HCT116 (cell line): ENCODE measurements around the gene P4HA2. TPM values are rescaled to one million over a fixed set of nuclear protein-coding genes. Genes with fewer than 3 reads are reported as not detected.

ENCODE experiments used
- ATAC-seq: fragments of 200-7000 bp; cut with Tn5 transposase; 2 replicates; pipeline ENCODE4 v1.9.1; 2020; ENCODE audit warnings: mild to moderate bottlenecking, moderate library complexity
- BruUV-seq: library from RNA; stranded (reverse); fragments of 400-500 nt; replicated peaks from 2 replicates; lab custom pipeline; 2021; lab: Mats Ljungman, UMichigan
- CTCF ChIA-PET: fragments of 300-600 bp; sonication (Branson Sonifier 250); formaldehyde crosslinking; loops from one replicate; lab custom pipeline; 2021; ENCODE audit warnings: antibody characterized with exemption; lab: Charles Lee
- POLR2A ChIA-PET: fragments of 300-600, 350-600 bp; sonication (Branson Sonifier 250); formaldehyde crosslinking; loops from one replicate; lab custom pipeline; 2021; ENCODE audit warnings: antibody characterized with exemption; lab: Charles Lee
- RAD21 ChIA-PET, 2 experiments: fragments of 300-600 bp; sonication (Branson Sonifier 250); formaldehyde crosslinking; loops; one replicate each; lab custom pipeline; 2023; ENCODE audit warnings: low total read pairs in 2 of 2; ENCODE audit not compliant: uncharacterized antibody in 2 of 2, unreplicated experiment in 2 of 2, low non-redundant PET in 1 of 2; lab: Charles Lee
- DNase-seq: peaks from one replicate; pipeline ENCODE4 v3.0.0-alpha.2; 2010; ENCODE audit warnings: low read depth, low spot score
- H2AFZ ChIP-seq: fragments of 200-600 bp; shearing (Covaris generic), sonication (generic); 2 replicates; pipeline ENCODE4 v1.6.1; 2017; ENCODE audit warnings: low read depth, mixed run types, mixed read lengths, antibody characterized with exemption, low read length; ENCODE audit not compliant: poor library complexity, severe bottlenecking
- H3K27ac ChIP-seq: 2 replicates; pipeline ENCODE4 v1.5.1; 2012; ENCODE audit warnings: low read depth, low read length
- H3K27me3 ChIP-seq: fragments of 200-600 bp; sonication (generic); 2 replicates; pipeline ENCODE4 v1.6.1; 2016; ENCODE audit warnings: mixed run types, low read length, mixed read lengths; ENCODE audit not compliant: insufficient read depth
- H3K36me3 ChIP-seq, 2 experiments: fragments of 200-500 bp in 1 of 2; fragments of 200-600 bp in 1 of 2; sonication (Bioruptor generic) in 1 of 2; sonication (generic) in 1 of 2; 2 replicates each; pipeline versions ENCODE4 v1.5.1 to v1.6.1; 2014 to 2016; ENCODE audit warnings: low read length in 2 of 2, inconsistent platforms in 1 of 2, mixed read lengths in 1 of 2, mixed run types in 1 of 2; ENCODE audit not compliant: insufficient read depth in 2 of 2, control insufficient read depth in 1 of 2
- H3K4me1 ChIP-seq, 2 experiments: fragments of 200-600 bp in 1 of 2; sonication (generic) in 1 of 2; 2 replicates each; pipeline versions ENCODE4 v1.5.1 to v1.6.1; 2012 to 2017; ENCODE audit warnings: low read length in 2 of 2, inconsistent platforms in 1 of 2, mild to moderate bottlenecking in 1 of 2, mixed read lengths in 1 of 2, mixed run types in 1 of 2, moderate library complexity in 1 of 2; ENCODE audit not compliant: insufficient read depth in 2 of 2, control insufficient read depth in 1 of 2
- H3K4me2 ChIP-seq: fragments of 200-600 bp; sonication (generic); 2 replicates; pipeline ENCODE4 v1.6.1; 2017; ENCODE audit warnings: mixed run types, low read length, mixed read lengths
- H3K4me3 ChIP-seq, 2 experiments: fragments of 200-600 bp in 1 of 2; sonication (generic) in 1 of 2; replicated peaks in 1 of 2; 2 replicates each; pipeline ENCODE4 v1.5.1; 2011 to 2016; ENCODE audit warnings: low read length in 2 of 2, control low read depth in 1 of 2, low read depth in 1 of 2, mild to moderate bottlenecking in 1 of 2, mixed read lengths in 1 of 2, mixed run types in 1 of 2
- H3K79me2 ChIP-seq: fragments of 200-600 bp; sonication (generic); 2 replicates; pipeline ENCODE4 v1.6.1; 2017; ENCODE audit warnings: mild to moderate bottlenecking, mixed run types, low read length, moderate library complexity, mixed read lengths; ENCODE audit not compliant: insufficient read depth
- H3K9ac ChIP-seq: fragments of 200-600 bp; sonication (generic); 2 replicates; pipeline ENCODE4 v1.6.1; 2016; ENCODE audit warnings: low read length, mixed read lengths
- H3K9me2 ChIP-seq: fragments of 200-600 bp; sonication (generic), shearing (Covaris generic); 2 replicates; pipeline ENCODE4 v1.6.1; 2017; ENCODE audit warnings: mixed run types, mild to moderate bottlenecking, moderate library complexity; ENCODE audit not compliant: insufficient read depth
- H3K9me3 ChIP-seq, 2 experiments: fragments of 200-500 bp in 1 of 2; fragments of 200-600 bp in 1 of 2; sonication (Bioruptor generic) in 1 of 2; sonication (generic) in 1 of 2; 2 replicates each; pipeline ENCODE4 v1.6.1; 2014 to 2017; ENCODE audit warnings: low read length in 2 of 2, mixed read lengths in 2 of 2, inconsistent platforms in 1 of 2, low read depth in 1 of 2, mild to moderate bottlenecking in 1 of 2, mixed run types in 1 of 2, moderate library complexity in 1 of 2; ENCODE audit not compliant: control insufficient read depth in 1 of 2, insufficient read depth in 1 of 2
- H4K20me1 ChIP-seq: fragments of 200-600 bp; sonication (generic), shearing (Covaris generic); 2 replicates; pipeline ENCODE4 v1.6.1; 2017; ENCODE audit warnings: mixed run types, mild to moderate bottlenecking, moderate library complexity; ENCODE audit not compliant: insufficient read depth
- CBX3 ChIP-seq: IDR thresholded peaks from 2 replicates; pipeline ENCODE4 v1.6.1; 2012; ENCODE audit warnings: low read depth
- CEBPB ChIP-seq: IDR thresholded peaks from 2 replicates; pipeline ENCODE4 v1.6.1; 2012; ENCODE audit warnings: low read depth
- CTCF ChIP-seq, 3 experiments: fragments of 200-600 bp in 1 of 3; sonication (generic) in 1 of 3; IDR thresholded peaks in 2 of 3; conservative IDR thresholded peaks in 1 of 3; 2 replicates each; pipeline ENCODE4 v1.5.1; 2012 to 2017; ENCODE audit warnings: low read depth in 2 of 3, low read length in 2 of 3, antibody characterized with exemption in 1 of 3, borderline replicate concordance in 1 of 3, control low read depth in 1 of 3, mild to moderate bottlenecking in 1 of 3, mixed read lengths in 1 of 3, mixed run types in 1 of 3, moderate library complexity in 1 of 3; ENCODE audit not compliant: insufficient read depth in 1 of 3
- EGR1 ChIP-seq: IDR thresholded peaks from 2 replicates; pipeline ENCODE4 v1.6.1; 2012; ENCODE audit warnings: low read depth
- EZH2 ChIP-seq: fragments of 200-600 bp; sonication (generic); IDR thresholded peaks from 2 replicates; pipeline ENCODE4 v1.6.1; 2017; ENCODE audit warnings: antibody characterized with exemption, mixed run types
- EZH2phosphoT487 ChIP-seq: fragments of 200-600 bp; IDR thresholded peaks from 2 replicates; pipeline ENCODE4 v1.6.1; 2018; ENCODE audit warnings: antibody characterized with exemption, borderline replicate concordance
- FOSL1 ChIP-seq: IDR thresholded peaks from 2 replicates; pipeline ENCODE4 v1.6.1; 2012; ENCODE audit warnings: low read depth
- POLR2A ChIP-seq: IDR thresholded peaks from 2 replicates; pipeline ENCODE4 v1.7.0; 2011; ENCODE audit warnings: borderline replicate concordance; ENCODE audit not compliant: insufficient read depth, insufficient read length; ENCODE audit errors: extremely low read depth
- POLR2AphosphoS5 ChIP-seq: IDR thresholded peaks from 2 replicates; pipeline ENCODE4 v1.6.1; 2011; ENCODE audit warnings: mild to moderate bottlenecking, low read depth, low read length, moderate library complexity
- RAD21 ChIP-seq: IDR thresholded peaks from 2 replicates; pipeline ENCODE4 v1.6.1; 2012; ENCODE audit warnings: low read depth, mild to moderate bottlenecking
- SP1 ChIP-seq: IDR thresholded peaks from 2 replicates; pipeline ENCODE4 v1.6.1; 2012; ENCODE audit warnings: low read depth
- SRF ChIP-seq: IDR thresholded peaks from 2 replicates; pipeline ENCODE4 v1.6.1; 2012; ENCODE audit warnings: low read depth
- TCF7L2 ChIP-seq: IDR thresholded peaks from 2 replicates; pipeline ENCODE4 v1.7.0; 2011; ENCODE audit warnings: borderline replicate concordance, inconsistent platforms; ENCODE audit not compliant: insufficient read depth, insufficient read length; ENCODE audit errors: extremely low read depth
- YY1 ChIP-seq: IDR thresholded peaks from 2 replicates; pipeline ENCODE4 v1.6.1; 2011; ENCODE audit warnings: low read length, low read depth, moderate library complexity, mild to moderate bottlenecking; ENCODE audit not compliant: insufficient replicate concordance; ENCODE audit errors: extremely low read depth
- ZBTB33 ChIP-seq: IDR thresholded peaks from 2 replicates; pipeline ENCODE4 v1.6.1; 2011; ENCODE audit warnings: mild to moderate bottlenecking, low read length, moderate library complexity; ENCODE audit not compliant: insufficient replicate concordance; ENCODE audit errors: extremely low read depth
- ZFX ChIP-seq: fragments of 450-650 bp; IDR thresholded peaks from 2 replicates; pipeline ENCODE4 v1.6.1; 2017
- ZNF274 ChIP-seq: fragments of 200-500 bp; sonication (Bioruptor generic); IDR thresholded peaks from 2 replicates; pipeline ENCODE4 v1.6.1; 2014; ENCODE audit warnings: mild to moderate bottlenecking, low read depth, low read length, inconsistent platforms
- intact Hi-C: fragments of 100-400 bp; cut with micrococcal nuclease; formaldehyde crosslinking; loops from 2 replicates; pipeline ENCODE4 v1.10.0; 2022
- total RNA-seq: library from RNA; stranded (reverse); gene quantifications from one replicate; pipeline ENCODE4 v1.2.1, GENCODE V29; 2021; ENCODE audit not compliant: unreplicated experiment
- TF ChIP-seq, protein P1 (sequence below): IDR thresholded peaks from 2 replicates; pipeline ENCODE4 v1.6.1; 2012
- TF ChIP-seq, protein P2 (sequence below): IDR thresholded peaks from 2 replicates; pipeline ENCODE4 v1.6.1; 2012
- TF ChIP-seq, protein P3 (sequence below): IDR thresholded peaks from 2 replicates; pipeline ENCODE4 v1.6.1; 2012; ENCODE audit warnings: low read depth

The P4HA2 gene
- total RNA-seq, 1 experiment from 2014 or later: 29.0 TPM

DNA sequence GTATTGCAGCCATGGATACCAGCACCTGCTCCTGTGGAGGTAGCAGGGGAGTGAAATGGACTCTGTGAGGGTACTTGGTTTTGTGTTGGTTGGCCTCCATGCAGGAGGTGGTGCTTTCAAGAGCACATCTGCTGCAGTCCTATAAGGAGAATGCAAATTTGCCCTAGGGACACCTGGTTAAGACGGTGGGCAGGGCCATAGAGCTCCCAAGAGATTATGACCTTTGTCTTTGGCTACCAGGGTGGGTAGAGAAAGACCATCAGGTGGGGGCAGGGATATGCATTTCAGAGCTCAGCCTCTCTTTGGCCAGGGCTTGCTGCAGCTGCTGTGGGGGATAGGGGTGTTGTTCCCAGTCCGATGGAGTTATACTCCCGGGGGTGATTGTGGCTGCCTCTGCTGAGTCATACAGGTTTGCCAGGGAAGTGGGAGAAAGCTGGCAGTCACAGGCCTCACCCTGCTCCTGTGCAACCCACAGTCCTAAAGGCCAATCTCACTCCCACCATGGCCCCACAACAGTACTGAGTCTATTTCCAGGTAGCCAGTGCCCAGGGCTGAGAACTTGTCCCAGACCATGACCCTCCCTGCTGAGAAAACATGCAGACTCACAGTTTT is 15.8 kb upstream of the P4HA2 start:
- POLR2A ChIA-PET: no interaction called here
- no TSS peak for BruUV-seq
- DNase-seq: no peak

More for the DNA sequence above, 15.8 kb upstream of the P4HA2 start:
- H3K4me2 ChIP-seq: no peak overlapping the region
- no peaks in the 10 kb centered on the region for H3K27me3 ChIP-seq
- H3K4me3 ChIP-seq: no peak overlapping the region
- H3K9me3 ChIP-seq: peaks cover 0 to 3% of the 10 kb centered on the region in 2 experiments; a peak in 1 of 4 replicates
- no peak for TF ChIP-seq SP1
- TF ChIP-seq, protein P1, sequence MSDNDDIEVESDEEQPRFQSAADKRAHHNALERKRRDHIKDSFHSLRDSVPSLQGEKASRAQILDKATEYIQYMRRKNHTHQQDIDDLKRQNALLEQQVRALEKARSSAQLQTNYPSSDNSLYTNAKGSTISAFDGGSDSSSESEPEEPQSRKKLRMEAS: no peak
- TF ChIP-seq ZFX: no peak
- TF ChIP-seq POLR2AphosphoS5: no peak
- TF ChIP-seq FOSL1: no peak
- no peak for TF ChIP-seq SRF
- no peak for TF ChIP-seq TCF7L2
- no peak for TF ChIP-seq EZH2
- no peak for TF ChIP-seq RAD21
- TF ChIP-seq CTCF (IDR thresholded peaks at IDR 0.05 in 2 of 3, conservative IDR thresholded peaks at IDR 0.05 in 1 of 3; ENCODE audit: borderline replicate concordance in 1 of 3, insufficient read depth in 1 of 3, low read depth in 2 of 3, low read length in 2 of 3): no peak
- no peak for TF ChIP-seq CEBPB
- no peak for TF ChIP-seq ZNF274
- TF ChIP-seq, protein P2, sequence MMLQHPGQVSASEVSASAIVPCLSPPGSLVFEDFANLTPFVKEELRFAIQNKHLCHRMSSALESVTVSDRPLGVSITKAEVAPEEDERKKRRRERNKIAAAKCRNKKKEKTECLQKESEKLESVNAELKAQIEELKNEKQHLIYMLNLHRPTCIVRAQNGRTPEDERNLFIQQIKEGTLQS: no peak
- TF ChIP-seq ZBTB33: no peak
- TF ChIP-seq EGR1: no peak
- no peak for TF ChIP-seq CBX3
- no peak for TF ChIP-seq YY1
- TF ChIP-seq EZH2phosphoT487: no peak
- TF ChIP-seq, protein P3, sequence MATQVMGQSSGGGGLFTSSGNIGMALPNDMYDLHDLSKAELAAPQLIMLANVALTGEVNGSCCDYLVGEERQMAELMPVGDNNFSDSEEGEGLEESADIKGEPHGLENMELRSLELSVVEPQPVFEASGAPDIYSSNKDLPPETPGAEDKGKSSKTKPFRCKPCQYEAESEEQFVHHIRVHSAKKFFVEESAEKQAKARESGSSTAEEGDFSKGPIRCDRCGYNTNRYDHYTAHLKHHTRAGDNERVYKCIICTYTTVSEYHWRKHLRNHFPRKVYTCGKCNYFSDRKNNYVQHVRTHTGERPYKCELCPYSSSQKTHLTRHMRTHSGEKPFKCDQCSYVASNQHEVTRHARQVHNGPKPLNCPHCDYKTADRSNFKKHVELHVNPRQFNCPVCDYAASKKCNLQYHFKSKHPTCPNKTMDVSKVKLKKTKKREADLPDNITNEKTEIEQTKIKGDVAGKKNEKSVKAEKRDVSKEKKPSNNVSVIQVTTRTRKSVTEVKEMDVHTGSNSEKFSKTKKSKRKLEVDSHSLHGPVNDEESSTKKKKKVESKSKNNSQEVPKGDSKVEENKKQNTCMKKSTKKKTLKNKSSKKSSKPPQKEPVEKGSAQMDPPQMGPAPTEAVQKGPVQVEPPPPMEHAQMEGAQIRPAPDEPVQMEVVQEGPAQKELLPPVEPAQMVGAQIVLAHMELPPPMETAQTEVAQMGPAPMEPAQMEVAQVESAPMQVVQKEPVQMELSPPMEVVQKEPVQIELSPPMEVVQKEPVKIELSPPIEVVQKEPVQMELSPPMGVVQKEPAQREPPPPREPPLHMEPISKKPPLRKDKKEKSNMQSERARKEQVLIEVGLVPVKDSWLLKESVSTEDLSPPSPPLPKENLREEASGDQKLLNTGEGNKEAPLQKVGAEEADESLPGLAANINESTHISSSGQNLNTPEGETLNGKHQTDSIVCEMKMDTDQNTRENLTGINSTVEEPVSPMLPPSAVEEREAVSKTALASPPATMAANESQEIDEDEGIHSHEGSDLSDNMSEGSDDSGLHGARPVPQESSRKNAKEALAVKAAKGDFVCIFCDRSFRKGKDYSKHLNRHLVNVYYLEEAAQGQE: no peak
- no peak for TF ChIP-seq POLR2A
- TF ChIP-seq, all 23 proteins: peak for 0
- Histone ChIP-seq H3K27ac (no peak overlapping the region), H3K36me3 (no peaks in the 10 kb centered on the region), H4K20me1 (no peaks in the 10 kb centered on the region), H3K4me1 (no peaks in the 10 kb centered on the region), H3K9ac (no peak overlapping the region), H3K79me2 (no peaks in the 10 kb centered on the region), H3K9me2 (no peaks in the 10 kb centered on the region), H2AFZ (no peak overlapping the region)
- no peak for ATAC-seq
- CTCF ChIA-PET: no interaction called here
- RAD21 ChIA-PET: no interaction called here
- intact Hi-C loops: no loop called here
